GM18519 (cell line): ENCODE results near the gene CHEK1.
"Not testable (repeated sequence)": the region's sequence is repeated elsewhere in the genome, so short reads cannot be mapped to it uniquely, and the experiment has no call there.

Experiments used
- ATAC-seq: cut with Tn5 transposase; IDR thresholded peaks from one replicate; pipeline ENCODE4 v1.9.1; 2021; ENCODE audit warnings: mild to moderate bottlenecking, moderate library complexity; ENCODE audit not compliant: unreplicated experiment, low FRiP score

CHEK1 gene

GRCh38 chr11:125690006-125690405 lies 65.0 kb downstream of the CHEK1 start:
- ATAC-seq, result no peak

- no peak for ATAC-seq
Observed at GRCh38 chr11:125692887-125693286, 67.9 kb downstream of the CHEK1 start.

GRCh38 chr11:125694951-125695350 lies 70.0 kb downstream of the CHEK1 start:
- ATAC-seq, result no peak

GRCh38 chr11:125701018-125701610 lies 76.2 kb downstream of the CHEK1 start:
- no peak for ATAC-seq

- no peak for ATAC-seq
Observed at GRCh38 chr11:125701858-125702621, 77.1 kb downstream of the CHEK1 start.

- ATAC-seq, result not testable (repeated sequence)
Observed at GRCh38 chr11:125704686-125705085, 79.7 kb downstream of the CHEK1 start.

GRCh38 chr11:125720781-125721180 lies 95.8 kb downstream of the CHEK1 start:
- ATAC-seq, result no peak

- no peak for ATAC-seq
Observed at GRCh38 chr11:125724125-125724524, 99.2 kb downstream of the CHEK1 start.
